PC-9 (cell line): ENCODE data around the gene GNAQ. TPM values are rescaled to one million over a fixed set of nuclear protein-coding genes. Genes with fewer than 3 reads are reported as not detected.

Source experiments
- BruUV-seq: library from RNA; stranded (reverse); fragments of 400-500 nt; replicated peaks from 2 replicates; lab custom pipeline; 2021; lab: Mats Ljungman, UMichigan
- CTCF ChIA-PET: fragments of 300-600 bp; sonication (Branson Sonifier 250); formaldehyde crosslinking; loops from one replicate; lab custom pipeline; 2022; ENCODE audit warnings: antibody characterized with exemption; lab: Charles Lee
- POLR2A ChIA-PET: fragments of 300-600 bp; sonication (Branson Sonifier 250); formaldehyde crosslinking; loops from one replicate; lab custom pipeline; 2022; ENCODE audit warnings: antibody characterized with exemption; ENCODE audit not compliant: unreplicated experiment; lab: Charles Lee
- DNase-seq, 2 experiments: peaks; one replicate each; pipeline versions ENCODE4 v3.0.0 to v3.0.0-alpha.2; 2015 to 2022; ENCODE audit warnings: mixed read lengths in 1 of 2
- H2AFZ ChIP-seq: fragments of 200-600 bp; sonication (generic); 2 replicates; pipeline ENCODE4 v1.8.1; 2017; ENCODE audit warnings: antibody characterized with exemption
- H3F3A ChIP-seq: fragments of 200-600 bp; sonication (generic); 2 replicates; pipeline ENCODE4 v1.8.1; 2017; ENCODE audit warnings: antibody characterized with exemption, mild to moderate bottlenecking, low read depth; ENCODE audit not compliant: insufficient read depth
- H3K27ac ChIP-seq: fragments of 200-600 bp; sonication (generic); 2 replicates; pipeline ENCODE4 v1.6.1; 2016; ENCODE audit warnings: mixed run types
- H3K27me3 ChIP-seq: fragments of 200-600 bp; sonication (generic); 2 replicates; pipeline ENCODE4 v1.6.1; 2016; ENCODE audit warnings: low read depth, mixed run types; ENCODE audit not compliant: insufficient read depth
- H3K36me3 ChIP-seq: fragments of 200-600 bp; sonication (generic); 2 replicates; pipeline ENCODE4 v1.6.1; 2016; ENCODE audit warnings: low read depth, mixed run types
- H3K4me1 ChIP-seq: fragments of 200-600 bp; sonication (generic); replicated peaks from 2 replicates; pipeline ENCODE4 v1.6.1; 2016; ENCODE audit warnings: mixed run types; ENCODE audit not compliant: insufficient read depth
- H3K4me2 ChIP-seq: fragments of 200-600 bp; sonication (generic); 2 replicates; pipeline ENCODE4 v1.6.1; 2017; ENCODE audit warnings: mixed run types
- H3K4me3 ChIP-seq: fragments of 200-600 bp; sonication (generic); 2 replicates; pipeline ENCODE4 v1.6.1; 2016; ENCODE audit warnings: mixed run types
- H3K79me2 ChIP-seq: fragments of 200-600 bp; sonication (generic); 2 replicates; pipeline ENCODE4 v1.6.1; 2017; ENCODE audit warnings: low read depth, mixed run types
- H3K9me2 ChIP-seq: fragments of 200-600 bp; sonication (generic); 2 replicates; pipeline ENCODE4 v1.8.1; 2017; ENCODE audit warnings: mild to moderate bottlenecking; ENCODE audit not compliant: insufficient read depth
- H3K9me3 ChIP-seq: fragments of 200-600 bp; sonication (generic); 2 replicates; pipeline ENCODE4 v1.8.1; 2016; ENCODE audit warnings: low read depth; ENCODE audit not compliant: insufficient read depth
- H4K20me1 ChIP-seq: fragments of 200-600 bp; sonication (generic); 2 replicates; pipeline ENCODE4 v1.8.1; 2017; ENCODE audit not compliant: insufficient read depth
- CTCF ChIP-seq: fragments of 200-600 bp; sonication (generic); conservative IDR thresholded peaks from 2 replicates; pipeline ENCODE4 v1.6.1; 2017; ENCODE audit warnings: mixed run types, antibody characterized with exemption, mild to moderate bottlenecking, moderate library complexity
- EZH2 ChIP-seq: fragments of 200-600 bp; sonication (generic); IDR thresholded peaks from 2 replicates; pipeline ENCODE4 v1.8.0; 2017; ENCODE audit warnings: antibody characterized with exemption, low read depth
- intact Hi-C: fragments of 100-400 bp; cut with micrococcal nuclease; formaldehyde crosslinking; loops from one replicate; pipeline ENCODE4 v1.10.0; 2022; ENCODE audit not compliant: unreplicated experiment
- total RNA-seq: library from RNA; stranded (reverse); gene quantifications from 2 replicates; pipeline ENCODE4 v1.2.3, GENCODE V29; 2021

GNAQ gene
- total RNA-seq, 1 experiment from 2014 or later = 51.6 TPM

GRCh38 chr9:77987081-77987656 lies 44.4 kb downstream of the GNAQ start:
- CTCF ChIA-PET = no interaction called here

GRCh38 chr9:77985996-77986395 lies 45.6 kb downstream of the GNAQ start:
- DNase-seq = no peak
- Histone ChIP-seq H4K20me1 (peaks cover 5% of the 10 kb centered on the region; the same call in 1 of the 2 replicates), H3F3A (peaks cover 11% of the 10 kb centered on the region; the same call in 1 of the 2 replicates), H3K9me2 (no peaks in the 10 kb centered on the region), H3K27me3 (no peaks in the 10 kb centered on the region), H3K4me1 (peaks cover 14% of the 10 kb centered on the region), H3K36me3 (no peaks in the 10 kb centered on the region), H2AFZ (no peak overlapping the region), H3K9me3 (no peaks in the 10 kb centered on the region), H3K4me2 (no peak overlapping the region), H3K4me3 (no peak overlapping the region), H3K79me2 (peaks cover 15% of the 10 kb centered on the region), H3K27ac (no peak overlapping the region)
- TF ChIP-seq CTCF = no peak
- TF ChIP-seq EZH2 = no peak
- intact Hi-C loops = no loop called here
- CTCF ChIA-PET = interaction anchor here (0.7 to 1.3 kb wide), 3 partner anchors 40 to 103 kb away, joined by 3 read pairs; no protein-coding TSS in a partner anchor
- no TSS peak for BruUV-seq
- POLR2A ChIA-PET = interaction anchor here (0.7 kb wide), 1 partner anchor 1045 kb away, joined by 3 read pairs; no protein-coding TSS in a partner anchor

More at GRCh38 chr9:77987081-77987656, 44.4 kb downstream of the GNAQ start:
- H3K36me3 ChIP-seq = no peaks in the 10 kb centered on the region
- no peak overlapping the region for H2AFZ ChIP-seq
- H3K79me2 ChIP-seq = peaks cover 15% of the 10 kb centered on the region
- H3K27me3 ChIP-seq = no peaks in the 10 kb centered on the region
- H3K9me2 ChIP-seq = no peaks in the 10 kb centered on the region
- intact Hi-C loops = no loop called here
- no peak overlapping the region for H3K27ac ChIP-seq
- POLR2A ChIA-PET = no interaction called here
- no peaks in the 10 kb centered on the region for H3K9me3 ChIP-seq
- peaks cover 2% of the 10 kb centered on the region for H3K4me1 ChIP-seq
- no TSS peak for BruUV-seq
- H3K4me3 ChIP-seq = no peak overlapping the region
- 0 out of 2 replicates have a peak, but pooled peaks cover 5% of the 10 kb centered on the region for H4K20me1 ChIP-seq
- DNase-seq = no peak
- H3F3A ChIP-seq = no peaks in the 10 kb centered on the region; the same call in 1 of the 2 replicates
- TF ChIP-seq EZH2 = no peak
- no peak for TF ChIP-seq CTCF
- no peak overlapping the region for H3K4me2 ChIP-seq

GRCh38 chr9:77983320-77983662 lies 48.3 kb downstream of the GNAQ start:
- Histone ChIP-seq H3K4me3 (no peak overlapping the region), H3K4me2 (no peak overlapping the region), H3K9me2 (no peaks in the 10 kb centered on the region), H4K20me1 (peaks cover 5% of the 10 kb centered on the region; the same call in 1 of the 2 replicates), H3F3A (peaks cover 17% of the 10 kb centered on the region; the same call in 1 of the 2 replicates), H3K79me2 (peaks cover 33% of the 10 kb centered on the region), H3K27me3 (no peaks in the 10 kb centered on the region), H3K9me3 (no peaks in the 10 kb centered on the region), H2AFZ (no peak overlapping the region), H3K36me3 (no peaks in the 10 kb centered on the region), H3K4me1 (peaks cover 22% of the 10 kb centered on the region), H3K27ac (no peak overlapping the region)
- BruUV-seq = no TSS peak
- no peak for DNase-seq
- TF ChIP-seq CTCF = no peak
- no peak for TF ChIP-seq EZH2
- CTCF ChIA-PET = no interaction called here
- POLR2A ChIA-PET = no interaction called here
- intact Hi-C loops = loop anchor here (5.0 kb wide), 3 partner anchors 76 to 139 kb away; no protein-coding TSS in a partner anchor
